Glomerular visceral epithelial cell (primary cell): ENCODE results near the gene PCBP3.
"Not testable (repeated sequence)": the region's sequence is repeated elsewhere in the genome, so short reads cannot be mapped to it uniquely, and the experiment has no call there.

Experiments
- DNase-seq: peaks from one replicate; pipeline ENCODE4 v3.0.0-alpha.2; 2016; ENCODE audit errors: extremely low spot score

Gene PCBP3

DNA sequence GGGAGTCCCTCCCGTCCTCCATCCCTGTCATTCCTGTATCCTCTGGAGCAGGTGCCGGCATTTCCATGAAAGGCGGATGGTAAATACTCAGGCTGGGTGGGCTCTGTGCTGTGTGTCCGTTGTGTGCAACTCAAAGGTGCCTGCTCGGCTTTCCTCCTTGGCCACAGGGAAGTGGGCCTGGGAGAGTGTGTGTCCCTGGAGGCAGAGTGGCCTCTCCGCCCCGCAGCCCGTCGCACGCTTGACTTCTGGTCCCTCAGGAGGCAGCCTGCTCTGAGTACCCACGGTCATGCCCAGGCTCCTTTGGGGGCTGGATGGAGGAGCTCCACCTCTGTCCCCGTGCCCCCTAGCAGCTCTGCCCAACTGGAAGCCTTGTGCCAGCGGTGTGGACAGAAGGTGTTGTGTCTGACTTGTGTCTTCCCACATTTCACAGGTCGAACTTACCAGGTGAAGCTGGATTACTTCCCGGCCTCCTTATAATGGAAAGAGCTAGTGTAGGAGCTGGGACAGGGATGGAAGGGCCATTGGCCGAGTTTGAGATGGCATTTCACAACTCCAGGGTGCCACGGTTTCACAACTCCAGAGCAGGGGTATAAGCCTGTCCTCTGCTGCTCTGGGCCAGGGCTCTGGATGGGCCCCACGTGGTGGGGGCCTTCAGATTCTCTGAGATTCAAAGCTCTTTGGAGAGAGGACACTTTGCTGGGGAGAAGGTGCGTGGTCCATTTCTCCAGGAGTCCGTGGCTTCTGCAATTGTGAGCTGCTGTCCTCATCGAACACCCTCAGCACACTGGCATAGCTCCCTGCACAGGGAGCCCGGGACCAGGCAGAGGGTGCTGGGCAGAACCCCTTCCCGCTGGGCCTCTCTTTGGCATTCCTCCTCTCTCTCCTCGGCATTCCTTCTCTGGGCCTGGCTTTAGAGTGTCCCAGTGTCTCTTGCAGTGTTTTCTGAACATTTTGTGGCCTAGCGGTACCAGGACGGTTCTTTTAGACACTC, 185.3 kb downstream of the PCBP3 start:
- DNase-seq = no peak

DNA sequence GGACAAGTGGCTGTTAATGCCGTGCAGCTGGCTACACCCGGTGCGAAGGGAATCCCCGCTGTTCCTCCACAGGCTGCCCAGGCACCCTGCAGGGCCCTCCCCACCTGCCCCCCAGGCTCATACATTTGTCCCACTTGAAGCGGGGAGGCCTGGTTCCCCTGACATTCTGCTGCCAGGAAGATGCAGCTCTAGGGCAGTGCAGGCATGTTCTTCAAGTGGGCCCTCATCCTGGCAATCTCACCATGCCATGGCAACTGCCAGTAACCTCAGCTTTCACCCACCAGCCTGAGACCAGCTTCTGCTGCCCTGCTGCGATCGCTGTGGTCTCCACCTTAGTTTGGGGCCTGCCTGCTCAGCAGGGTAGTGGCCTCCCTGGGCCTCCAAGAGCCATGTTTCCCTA, 186.1 kb downstream of the PCBP3 start:
- DNase-seq = no peak

GRCh38 chr21:45830221-45830640, 186.7 kb downstream of the PCBP3 start:
- no peak for DNase-seq

- DNase-seq = no peak
Observed at GRCh38 chr21:45830720-45831366, 187.3 kb downstream of the PCBP3 start.

DNA sequence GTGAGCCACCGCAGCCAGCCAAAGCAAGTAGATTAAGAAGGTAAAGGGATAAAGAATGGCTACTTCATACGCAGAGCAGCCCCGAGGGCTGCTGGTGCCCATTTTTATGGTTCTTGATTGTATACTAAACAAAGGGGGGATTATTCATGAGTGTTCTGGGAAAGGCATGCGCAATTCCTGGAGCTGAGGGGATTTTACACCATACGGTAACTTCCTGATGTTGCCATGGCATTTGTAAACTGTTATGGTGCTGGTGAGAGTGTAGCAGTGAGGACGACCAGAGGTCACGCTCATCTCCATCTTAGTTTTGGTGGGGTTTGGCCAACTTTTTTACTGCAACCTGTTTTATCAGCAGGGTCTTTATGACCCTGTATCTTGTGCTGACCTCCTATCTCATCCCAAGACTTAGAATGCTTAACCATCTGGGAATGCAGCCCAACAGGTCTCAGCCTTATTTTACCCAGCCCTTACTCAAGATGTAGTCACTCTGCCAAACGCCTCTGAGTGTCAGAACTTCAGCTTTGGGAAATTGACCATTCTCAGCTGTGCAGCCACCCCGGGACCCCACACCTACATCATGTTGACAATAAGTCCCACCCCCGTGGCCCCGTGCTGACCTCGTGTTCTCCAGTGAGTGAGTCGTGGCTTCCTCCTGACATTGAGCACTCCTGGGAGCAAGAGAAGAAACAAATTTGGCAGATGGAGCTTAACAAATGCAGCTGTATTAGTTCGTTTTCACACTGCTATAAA, 188.6 kb downstream of the PCBP3 start:
- no peak for DNase-seq

DNA sequence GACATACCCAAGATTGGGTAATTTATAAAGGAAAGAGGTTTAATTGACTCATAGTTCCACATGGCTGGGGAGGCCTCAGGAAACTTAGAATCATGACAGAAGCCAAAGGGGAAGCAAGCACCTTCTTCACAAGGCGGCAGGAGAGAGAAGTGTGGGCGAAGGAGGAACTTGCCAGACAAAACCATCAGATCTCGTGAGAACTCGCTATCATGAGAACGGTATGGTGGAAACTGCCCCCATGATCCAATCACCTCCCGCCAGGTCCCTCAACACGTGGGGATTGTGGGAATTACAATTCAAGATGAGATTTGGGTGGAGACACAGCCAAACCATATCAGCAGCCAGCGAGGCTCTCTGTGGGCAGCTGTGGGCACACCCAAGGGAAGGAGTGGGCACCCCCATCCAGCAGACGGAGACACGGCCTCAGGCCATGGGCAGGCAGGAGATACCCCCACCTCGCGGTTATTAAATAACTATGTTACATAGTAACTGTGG, 189.3 kb downstream of the PCBP3 start:
- DNase-seq = not testable (repeated sequence)

GRCh38 chr21:45833414-45833813, 189.9 kb downstream of the PCBP3 start:
- DNase-seq = no peak

DNA sequence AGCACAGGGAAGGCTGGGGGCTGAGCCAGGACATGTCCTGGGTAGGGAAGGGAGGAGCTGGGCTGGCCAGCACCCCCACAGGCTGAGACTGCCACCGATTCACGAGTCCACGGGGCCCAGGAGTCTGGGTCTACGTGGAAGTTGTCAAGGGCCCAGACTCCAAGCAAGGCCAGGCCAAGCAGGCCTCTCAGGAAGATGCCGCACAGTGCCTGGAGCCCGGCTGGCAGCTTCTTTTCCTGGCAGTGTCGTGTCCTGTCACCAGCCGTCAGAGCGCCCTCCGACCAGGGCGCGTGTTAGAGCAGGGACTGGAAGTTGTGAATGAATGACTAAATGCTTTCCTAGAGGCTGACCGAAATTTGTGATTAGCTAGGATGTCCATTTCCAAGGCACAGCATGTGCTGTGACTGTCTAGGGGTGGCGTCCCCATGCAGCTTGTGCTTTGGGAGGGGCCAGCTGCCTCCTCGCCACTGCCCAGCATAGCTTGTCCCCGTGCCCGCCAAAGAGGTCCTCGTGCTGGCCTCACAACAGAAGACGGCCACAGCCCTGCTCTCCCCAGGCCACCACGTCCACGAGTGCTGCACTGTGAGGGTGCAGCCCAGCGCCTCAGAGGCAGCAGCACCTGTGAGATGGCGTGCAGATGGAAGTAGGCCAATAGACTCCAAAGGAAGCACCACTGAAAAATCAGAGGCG, 190.6 kb downstream of the PCBP3 start:
- DNase-seq = no peak

DNA sequence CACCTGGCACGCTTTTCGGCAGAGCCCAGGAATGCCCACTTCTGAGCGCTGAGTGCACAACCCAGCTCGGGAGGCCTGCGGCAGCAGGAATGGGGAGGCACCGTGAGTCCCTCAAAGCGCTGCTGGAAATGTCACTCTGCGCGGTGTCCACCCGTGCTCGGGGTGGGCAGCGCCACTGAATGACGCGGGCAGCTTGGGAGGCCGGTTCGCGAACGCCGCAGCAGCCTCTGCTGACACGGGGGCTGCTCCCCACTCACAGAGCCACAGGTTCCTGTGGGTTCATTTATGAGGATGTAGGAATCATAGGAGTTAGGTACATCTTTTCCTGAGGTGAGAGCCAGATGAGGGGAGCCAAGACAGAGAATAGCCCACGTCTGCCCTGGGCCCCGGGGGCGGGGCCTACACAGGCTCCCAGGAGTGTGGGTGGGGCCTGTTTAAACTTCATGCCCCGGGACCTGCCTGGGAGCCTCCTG, 191.3 kb downstream of the PCBP3 start:
- no peak for DNase-seq

- DNase-seq = no peak
Observed at GRCh38 chr21:45835301-45836267, 192.1 kb downstream of the PCBP3 start.

- DNase-seq = no peak
Observed at GRCh38 chr21:45836268-45836655, 192.7 kb downstream of the PCBP3 start.

DNA sequence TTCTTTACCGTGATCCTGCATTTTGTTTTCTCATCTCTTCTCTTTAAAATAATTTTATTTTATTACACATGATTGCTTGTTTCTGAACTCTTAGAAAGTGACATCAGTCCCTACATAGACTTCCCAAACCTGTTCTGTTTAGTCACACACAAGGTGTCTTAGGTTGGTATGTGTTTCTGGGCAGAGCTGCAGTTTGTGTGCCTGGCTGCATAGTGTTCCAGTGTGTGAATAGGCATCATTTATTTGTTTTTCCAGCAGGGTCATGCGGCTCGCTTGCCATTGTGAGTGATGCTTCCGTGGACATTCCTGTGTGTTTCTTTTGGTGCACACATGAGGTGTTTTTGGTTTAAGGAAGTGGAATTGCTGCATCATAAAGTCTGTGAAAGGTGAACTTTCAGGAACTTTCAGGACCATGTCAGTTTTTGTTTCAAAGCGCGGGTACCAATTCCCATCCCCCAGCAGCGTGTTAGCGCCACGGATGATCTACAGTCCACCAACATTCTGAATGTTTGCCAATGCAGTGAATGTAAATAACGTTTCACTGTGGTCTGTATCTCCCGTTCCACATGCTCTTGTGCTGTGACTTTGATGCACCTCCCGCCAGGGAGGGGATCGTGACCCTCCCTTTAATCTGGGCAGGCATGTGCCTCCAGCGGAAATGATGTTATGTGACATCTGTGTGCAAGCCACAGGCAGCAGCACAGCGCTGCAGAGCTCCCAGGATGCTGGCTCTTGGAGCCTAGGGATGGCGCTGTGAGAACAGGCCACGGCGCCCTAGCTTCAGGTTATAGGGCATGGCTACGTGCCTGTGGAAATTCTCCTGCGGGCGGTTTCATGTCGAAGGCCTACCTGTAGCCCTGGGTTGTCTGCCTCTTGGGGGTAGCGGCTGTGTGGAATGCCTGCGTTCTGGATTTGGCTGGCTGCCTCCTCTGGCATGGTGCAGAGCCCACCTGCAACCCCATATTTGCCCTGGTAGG, 193.5 kb downstream of the PCBP3 start:
- DNase-seq = no peak

GRCh38 chr21:45837936-45838335, 194.4 kb downstream of the PCBP3 start:
- no peak for DNase-seq

DNA sequence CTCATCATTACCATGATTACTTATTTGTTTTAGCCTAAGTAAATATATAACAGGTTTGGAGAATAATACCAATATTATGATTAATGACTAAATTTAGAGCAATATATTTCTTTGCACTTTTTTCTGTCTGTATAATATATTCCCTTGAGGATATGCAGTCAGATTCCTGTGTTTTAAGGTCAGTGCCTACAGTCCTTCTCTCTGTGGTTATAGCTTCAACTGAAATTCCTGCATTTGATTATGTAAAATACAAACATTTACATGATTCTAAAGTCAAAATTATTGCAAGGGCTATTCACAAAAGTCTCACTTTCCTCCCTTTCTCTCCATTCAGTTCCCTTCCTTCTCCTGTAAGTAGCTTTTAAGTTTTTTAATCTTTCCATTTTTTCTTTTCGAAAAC, 195.1 kb downstream of the PCBP3 start:
- DNase-seq = no peak

- DNase-seq = no peak
Observed at GRCh38 chr21:45839274-45839673, 195.7 kb downstream of the PCBP3 start.

- DNase-seq = no peak
Observed at GRCh38 chr21:45841033-45841432, 197.5 kb downstream of the PCBP3 start.

- no peak for DNase-seq
Observed at GRCh38 chr21:45843426-45843825, 199.9 kb downstream of the PCBP3 start.

DNA sequence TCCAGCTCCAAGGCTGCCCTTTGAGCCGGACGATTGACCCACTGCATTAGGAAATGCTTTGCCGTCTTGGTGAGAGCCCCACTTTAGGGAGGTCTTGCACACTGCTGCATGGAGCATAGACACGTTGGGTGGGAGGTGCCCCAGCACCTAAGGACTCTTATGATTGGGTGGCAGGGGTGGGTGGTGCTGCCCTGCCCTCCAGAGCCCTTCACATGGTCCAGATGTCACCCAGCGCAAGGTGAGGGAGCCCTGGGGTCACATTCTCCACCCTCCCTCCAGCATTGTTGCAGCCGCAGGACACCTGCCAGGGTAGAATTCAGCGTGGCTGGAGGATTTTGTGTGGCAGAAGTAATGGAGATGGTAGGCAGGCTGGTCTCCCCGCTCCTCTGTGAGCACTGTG, 200.7 kb downstream of the PCBP3 start:
- DNase-seq = no peak
